ENCODE results near the gene MYH1.

The MYH1 gene

GRCh38 chr17:10521949-10522348 is 3.6 kb upstream of the MYH1 start:
- Mint-ChIP-seq H3K9me3 (no peaks in the 10 kb centered on the region), H3K36me3 (ENCODE audit: low read depth) (no peaks in the 10 kb centered on the region), H3K27ac (no peak overlapping the region), H3K4me3 (no peak overlapping the region), H3K27me3 (ENCODE audit: low read depth) (no peaks in the 10 kb centered on the region), H3K4me1 (ENCODE audit: low read depth) (no peaks in the 10 kb centered on the region)
- no peak for DNase-seq (ENCODE audit: low spot score)

- no peaks in the 10 kb centered on the region for H3K4me1 Mint-ChIP-seq (ENCODE audit: low read depth)
- no peak for DNase-seq (ENCODE audit: low spot score)
- H3K36me3 Mint-ChIP-seq (ENCODE audit: low read depth) = no peaks in the 10 kb centered on the region
- no peaks in the 10 kb centered on the region for H3K9me3 Mint-ChIP-seq
- H3K27me3 Mint-ChIP-seq (ENCODE audit: low read depth) = no peaks in the 10 kb centered on the region
- no peak overlapping the region for H3K4me3 Mint-ChIP-seq
- H3K27ac Mint-ChIP-seq = no peak overlapping the region
These were observed 1.7 kb downstream of the MYH1 start for GRCh38 chr17:10516638-10517037.

DNA sequence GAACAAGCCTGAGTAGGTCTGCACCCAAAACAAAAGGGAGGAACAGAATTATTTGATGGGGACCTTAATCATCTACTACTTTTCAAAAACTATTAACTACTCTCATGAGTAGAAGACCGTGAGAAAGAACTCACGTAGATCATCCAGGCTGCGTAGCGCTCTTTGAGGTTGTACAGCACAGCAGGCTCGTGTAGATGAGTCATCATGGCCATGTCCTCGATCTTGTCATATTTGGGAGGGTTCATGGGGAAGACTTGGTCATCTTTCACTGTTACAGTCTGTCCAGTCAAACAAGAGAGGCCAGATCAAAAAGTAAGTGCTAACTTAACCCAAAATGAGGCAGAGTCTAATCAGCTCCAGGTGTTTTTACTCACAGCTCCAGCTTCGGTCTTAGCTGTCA is 2.3 kb downstream of the MYH1 start:
- no peaks in the 10 kb centered on the region for H3K27me3 Mint-ChIP-seq (ENCODE audit: low read depth)
- no peak overlapping the region for H3K27ac Mint-ChIP-seq
- no peak overlapping the region for H3K4me3 Mint-ChIP-seq
- no peak for DNase-seq (ENCODE audit: low spot score)
- no peaks in the 10 kb centered on the region for H3K36me3 Mint-ChIP-seq (ENCODE audit: low read depth)
- H3K4me1 Mint-ChIP-seq (ENCODE audit: low read depth) = no peaks in the 10 kb centered on the region
- no peaks in the 10 kb centered on the region for H3K9me3 Mint-ChIP-seq

DNA sequence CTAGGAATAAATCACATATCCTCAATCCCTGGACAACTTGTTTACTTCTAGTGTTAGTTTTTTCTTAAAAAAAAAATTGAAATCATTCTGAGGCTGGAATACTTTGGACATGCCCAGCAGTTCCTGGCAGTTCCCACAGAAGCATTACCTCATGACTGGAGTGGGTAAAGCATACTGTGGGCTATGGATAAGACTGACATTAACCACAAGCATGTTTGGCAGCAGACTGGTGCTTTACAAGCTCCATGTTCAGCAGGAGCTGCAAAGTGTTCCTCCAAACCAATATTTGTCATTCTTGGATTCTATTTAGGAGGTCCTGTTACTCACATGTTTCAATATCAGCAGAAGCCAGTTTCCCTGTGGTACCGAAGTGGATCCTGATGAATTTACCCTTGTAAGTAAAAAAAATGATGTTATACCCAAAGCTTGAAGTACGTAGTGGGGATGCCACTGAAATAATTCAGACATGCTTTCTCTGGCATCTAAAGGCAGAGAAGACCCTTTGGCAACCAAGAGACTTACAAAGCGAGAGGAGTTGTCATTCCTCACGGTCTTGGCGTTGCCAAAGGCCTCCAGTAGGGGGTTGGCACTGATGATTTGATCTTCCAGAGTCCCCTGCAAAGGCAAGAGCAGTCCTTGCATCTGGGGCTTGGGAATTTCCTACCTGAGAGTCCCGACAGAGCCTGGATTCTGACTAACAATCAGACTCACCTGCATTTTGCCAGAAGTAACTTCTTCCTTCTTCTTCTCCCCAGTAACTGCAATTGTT is 4.9 kb downstream of the MYH1 start:
- Mint-ChIP-seq H3K36me3 (ENCODE audit: low read depth) (no peaks in the 10 kb centered on the region), H3K9me3 (no peaks in the 10 kb centered on the region), H3K4me3 (no peak overlapping the region), H3K4me1 (ENCODE audit: low read depth) (no peaks in the 10 kb centered on the region), H3K27ac (no peak overlapping the region), H3K27me3 (ENCODE audit: low read depth) (no peaks in the 10 kb centered on the region)
- no peak for DNase-seq (ENCODE audit: low spot score)

- Mint-ChIP-seq H3K27me3 (ENCODE audit: low read depth) (no peaks in the 10 kb centered on the region), H3K4me1 (ENCODE audit: low read depth) (no peaks in the 10 kb centered on the region), H3K4me3 (no peak overlapping the region), H3K36me3 (ENCODE audit: low read depth) (no peaks in the 10 kb centered on the region), H3K9me3 (no peaks in the 10 kb centered on the region), H3K27ac (no peak overlapping the region)
- DNase-seq (ENCODE audit: low spot score) = no peak
These were observed 5.5 kb downstream of the MYH1 start for GRCh38 chr17:10512856-10513255.

DNA sequence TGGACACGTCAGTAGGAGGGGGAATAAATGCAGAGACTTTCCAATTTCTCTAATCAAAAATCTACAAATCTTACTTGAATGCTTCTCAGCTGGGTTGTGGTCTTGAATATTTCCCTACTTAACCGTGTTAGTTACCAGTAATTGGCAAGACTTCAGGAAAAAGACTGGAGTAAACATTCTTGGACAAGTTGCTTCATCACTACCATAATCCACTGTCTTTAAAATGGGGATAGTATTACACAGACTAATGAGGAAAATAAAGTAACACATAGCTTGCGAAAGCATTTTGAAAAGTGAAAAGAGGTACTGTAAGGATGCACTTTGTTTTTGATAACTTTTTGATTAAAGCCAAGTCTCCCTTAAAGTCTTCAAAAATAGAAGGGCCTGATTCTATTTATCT is 18.4 kb downstream of the MYH1 start:
- Mint-ChIP-seq H3K4me3 (no peak overlapping the region), H3K9me3 (peaks cover 6% of the 10 kb centered on the region), H3K4me1 (ENCODE audit: low read depth) (no peaks in the 10 kb centered on the region), H3K36me3 (ENCODE audit: low read depth) (no peaks in the 10 kb centered on the region), H3K27me3 (ENCODE audit: low read depth) (no peaks in the 10 kb centered on the region), H3K27ac (no peak overlapping the region)
- no peak for DNase-seq (ENCODE audit: low spot score)

- Mint-ChIP-seq H3K36me3 (ENCODE audit: low read depth) (no peaks in the 10 kb centered on the region), H3K4me1 (ENCODE audit: low read depth) (no peaks in the 10 kb centered on the region), H3K27ac (no peak overlapping the region), H3K4me3 (no peak overlapping the region), H3K27me3 (ENCODE audit: low read depth) (no peaks in the 10 kb centered on the region), H3K9me3 (peaks cover 37% of the 10 kb centered on the region)
- DNase-seq (ENCODE audit: low spot score) = no peak
These were observed 26.3 kb downstream of the MYH1 start for GRCh38 chr17:10492004-10492403.

- H3K4me3 Mint-ChIP-seq = no peak overlapping the region
- no peak overlapping the region for H3K27ac Mint-ChIP-seq
- no peaks in the 10 kb centered on the region for H3K27me3 Mint-ChIP-seq (ENCODE audit: low read depth)
- no peaks in the 10 kb centered on the region for H3K36me3 Mint-ChIP-seq (ENCODE audit: low read depth)
- no peak for DNase-seq (ENCODE audit: low spot score)
- H3K4me1 Mint-ChIP-seq (ENCODE audit: low read depth) = no peaks in the 10 kb centered on the region
- peaks cover 34% of the 10 kb centered on the region for H3K9me3 Mint-ChIP-seq
These were observed 36.1 kb downstream of the MYH1 start for GRCh38 chr17:10482252-10482651.

GRCh38 chr17:10477701-10478100 is 40.6 kb downstream of the MYH1 start:
- H3K27me3 Mint-ChIP-seq (ENCODE audit: low read depth) = no peaks in the 10 kb centered on the region
- no peak overlapping the region for H3K4me3 Mint-ChIP-seq
- H3K27ac Mint-ChIP-seq = no peak overlapping the region
- no peak for DNase-seq (ENCODE audit: low spot score)
- no peaks in the 10 kb centered on the region for H3K36me3 Mint-ChIP-seq (ENCODE audit: low read depth)
- no peaks in the 10 kb centered on the region for H3K4me1 Mint-ChIP-seq (ENCODE audit: low read depth)
- peaks cover 8% of the 10 kb centered on the region for H3K9me3 Mint-ChIP-seq

GRCh38 chr17:10474536-10474935 is 43.8 kb downstream of the MYH1 start:
- DNase-seq (ENCODE audit: low spot score) = no peak
- Mint-ChIP-seq H3K36me3 (ENCODE audit: low read depth) (no peaks in the 10 kb centered on the region), H3K4me3 (no peak overlapping the region), H3K4me1 (ENCODE audit: low read depth) (no peaks in the 10 kb centered on the region), H3K9me3 (no peaks in the 10 kb centered on the region), H3K27me3 (ENCODE audit: low read depth) (no peaks in the 10 kb centered on the region), H3K27ac (no peak overlapping the region)

DNA sequence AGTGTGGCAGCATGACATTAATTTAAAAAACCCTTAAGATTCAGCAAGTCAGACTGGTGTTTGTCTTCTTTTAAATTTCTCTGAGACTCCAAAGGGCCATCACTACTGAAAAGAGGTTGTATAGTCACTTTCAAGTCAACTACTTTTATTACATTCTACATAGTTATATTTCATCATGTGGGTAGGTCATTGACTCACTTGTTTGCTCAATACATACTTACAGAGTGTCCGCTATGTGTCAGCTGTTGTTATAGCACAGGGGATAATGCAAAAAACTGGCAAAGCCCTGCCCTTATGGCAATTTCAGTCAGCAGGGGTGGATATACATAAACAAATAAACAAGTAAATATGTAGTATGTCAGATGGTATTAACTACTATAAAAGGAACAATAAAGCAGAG is 46.5 kb downstream of the MYH1 start:
- no peak for DNase-seq (ENCODE audit: low spot score)
- no peak overlapping the region for H3K4me3 Mint-ChIP-seq
- H3K27ac Mint-ChIP-seq = no peak overlapping the region
- no peaks in the 10 kb centered on the region for H3K36me3 Mint-ChIP-seq (ENCODE audit: low read depth)
- no peaks in the 10 kb centered on the region for H3K27me3 Mint-ChIP-seq (ENCODE audit: low read depth)
- H3K9me3 Mint-ChIP-seq = no peaks in the 10 kb centered on the region
- no peaks in the 10 kb centered on the region for H3K4me1 Mint-ChIP-seq (ENCODE audit: low read depth)

DNA sequence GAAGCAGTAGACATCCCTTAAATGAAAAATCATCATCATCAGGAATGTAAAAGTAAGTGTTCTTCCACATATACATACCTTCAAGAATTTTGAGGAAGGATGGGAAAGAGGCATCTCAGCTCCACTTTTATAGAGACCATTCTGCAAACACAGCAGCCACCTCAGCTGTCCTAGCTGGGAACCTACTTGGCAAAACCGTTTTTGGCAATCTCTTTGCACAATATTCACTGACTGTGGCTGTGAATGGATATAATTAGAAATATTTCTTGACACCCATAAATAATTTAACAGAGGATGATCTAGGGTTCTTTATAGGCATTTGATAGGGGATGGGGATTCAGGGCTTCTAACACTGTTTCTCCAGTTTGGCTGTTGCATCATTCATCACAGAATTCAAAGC is 48.9 kb downstream of the MYH1 start, which contains the start of gene MYH4:
MYH4 (minus strand) TSS at position 101 of the 400 bp plus-strand sequence. CDS start 2,814 bp downstream, outside the sequence.
- Mint-ChIP-seq H3K4me1 (ENCODE audit: low read depth) (no peaks in the 10 kb centered on the region), H3K27ac (no peak within 1 kb of the TSS), H3K36me3 (ENCODE audit: low read depth) (no peaks in the 10 kb centered on the region), H3K9me3 (peaks cover 4% of the 10 kb centered on the region), H3K27me3 (ENCODE audit: low read depth) (no peaks in the 10 kb centered on the region), H3K4me3 (no peak within 1 kb of the TSS)
- no peak for DNase-seq (ENCODE audit: low spot score)

- no peak overlapping the region for H3K4me3 Mint-ChIP-seq
- H3K27me3 Mint-ChIP-seq (ENCODE audit: low read depth) = no peaks in the 10 kb centered on the region
- H3K4me1 Mint-ChIP-seq (ENCODE audit: low read depth) = no peaks in the 10 kb centered on the region
- H3K36me3 Mint-ChIP-seq (ENCODE audit: low read depth) = no peaks in the 10 kb centered on the region
- H3K27ac Mint-ChIP-seq = no peak overlapping the region
- DNase-seq (ENCODE audit: low spot score) = no peak
- H3K9me3 Mint-ChIP-seq = peaks cover 9% of the 10 kb centered on the region
These were observed 54.9 kb downstream of the MYH1 start for GRCh38 chr17:10463402-10463801.

- DNase-seq (ENCODE audit: low spot score) = no peak
- Mint-ChIP-seq H3K36me3 (ENCODE audit: low read depth) (no peaks in the 10 kb centered on the region), H3K27ac (no peak overlapping the region), H3K9me3 (peaks cover 9% of the 10 kb centered on the region), H3K27me3 (ENCODE audit: low read depth) (no peaks in the 10 kb centered on the region), H3K4me3 (no peak overlapping the region), H3K4me1 (ENCODE audit: low read depth) (no peaks in the 10 kb centered on the region)
These were observed 58.3 kb downstream of the MYH1 start for GRCh38 chr17:10460062-10460461.

DNA sequence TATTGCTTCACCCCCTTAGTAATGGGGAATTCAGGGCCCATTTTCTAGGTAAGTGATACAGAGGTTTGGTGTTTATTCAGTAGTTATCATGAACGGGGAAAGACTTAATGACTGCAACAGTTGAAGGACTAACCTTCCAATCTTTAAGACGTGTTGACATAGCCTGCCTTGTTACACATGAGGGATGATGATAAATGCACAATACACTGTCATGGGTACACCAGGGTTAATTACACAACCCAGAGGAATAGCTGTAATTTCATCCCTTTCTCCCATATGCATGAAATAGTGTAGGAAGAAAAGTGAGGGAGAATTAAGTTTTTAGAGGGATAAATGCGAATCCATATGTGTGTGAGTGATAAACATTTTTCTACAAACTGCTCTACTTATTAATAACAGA is 59.6 kb downstream of the MYH1 start:
- Mint-ChIP-seq H3K9me3 (no peaks in the 10 kb centered on the region), H3K27me3 (ENCODE audit: low read depth) (no peaks in the 10 kb centered on the region), H3K4me1 (ENCODE audit: low read depth) (no peaks in the 10 kb centered on the region), H3K4me3 (no peak overlapping the region), H3K27ac (no peak overlapping the region), H3K36me3 (ENCODE audit: low read depth) (no peaks in the 10 kb centered on the region)
- DNase-seq (ENCODE audit: low spot score) = no peak

Measured in T-helper 2 cell treated with Interferon-gamma antibody and Interleukin-4, amounts not matched to agents 5 μg/mL and 100 μg/mL, for 36 hours (primary cell).